ENCODE data around the gene NCOA3.

GRCh38 chr20:47700327-47700726, 198.6 kb downstream of the NCOA3 start:
- no peak for TF ChIP-seq CTCF (IDR thresholded peaks at IDR 0.05)
- no peak for TF ChIP-seq POLR2AphosphoS5 (IDR thresholded peaks at IDR 0.05)
- TF ChIP-seq POLR2A (IDR thresholded peaks at IDR 0.05), result no peak
